HCT116 (cell line): ENCODE results near the gene MYO1B.

Experiments used
- ATF3 ChIP-seq: IDR thresholded peaks from 2 replicates; pipeline ENCODE4 v1.6.1; 2012
- CTCF ChIP-seq, 3 experiments: fragments of 200-600 bp in 1 of 3; sonication (generic) in 1 of 3; IDR thresholded peaks in 2 of 3; conservative IDR thresholded peaks in 1 of 3; 2 replicates each; pipeline ENCODE4 v1.5.1; 2012 to 2017; ENCODE audit warnings: low read depth in 2 of 3, low read length in 2 of 3, antibody characterized with exemption in 1 of 3, borderline replicate concordance in 1 of 3, control low read depth in 1 of 3, mild to moderate bottlenecking in 1 of 3, mixed read lengths in 1 of 3, mixed run types in 1 of 3, moderate library complexity in 1 of 3; ENCODE audit not compliant: insufficient read depth in 1 of 3
- EZH2 ChIP-seq: fragments of 200-600 bp; sonication (generic); IDR thresholded peaks from 2 replicates; pipeline ENCODE4 v1.6.1; 2017; ENCODE audit warnings: antibody characterized with exemption, mixed run types
- EZH2phosphoT487 ChIP-seq: fragments of 200-600 bp; IDR thresholded peaks from 2 replicates; pipeline ENCODE4 v1.6.1; 2018; ENCODE audit warnings: antibody characterized with exemption, borderline replicate concordance
- POLR2AphosphoS5 ChIP-seq: IDR thresholded peaks from 2 replicates; pipeline ENCODE4 v1.6.1; 2011; ENCODE audit warnings: mild to moderate bottlenecking, low read depth, low read length, moderate library complexity
- SIN3A ChIP-seq: IDR thresholded peaks from 2 replicates; pipeline ENCODE4 v1.6.1; 2012; ENCODE audit warnings: low read depth
- SP1 ChIP-seq: IDR thresholded peaks from 2 replicates; pipeline ENCODE4 v1.6.1; 2012; ENCODE audit warnings: low read depth
- ZNF274 ChIP-seq: fragments of 200-500 bp; sonication (Bioruptor generic); IDR thresholded peaks from 2 replicates; pipeline ENCODE4 v1.6.1; 2014; ENCODE audit warnings: mild to moderate bottlenecking, low read depth, low read length, inconsistent platforms

GRCh38 chr2:191241418-191241817 lies 3.8 kb upstream of the MYO1B start:
- TF ChIP-seq EZH2 (no peak), CTCF (IDR thresholded peaks at IDR 0.05 in 2 of 3, conservative IDR thresholded peaks at IDR 0.05 in 1 of 3; ENCODE audit: borderline replicate concordance in 1 of 3, insufficient read depth in 1 of 3, low read depth in 2 of 3, low read length in 2 of 3) (no peak), ATF3 (no peak), EZH2phosphoT487 (no peak), ZNF274 (no peak), POLR2AphosphoS5 (no peak), SIN3A (no peak), SP1 (no peak)
